Stimulated activated CD4-positive, alpha-beta T cell treated with anti-CD3 and anti-CD28 coated beads, Interleukin-4, amount 100 ng/mL, for 48 hours (primary cell): ENCODE results near the gene CCNG1.

Source experiments
- DNase-seq, 2 donors: peaks; one replicate each; pipeline ENCODE4 v3.0.0-alpha.2; 2020; ENCODE audit warnings: low read depth in 2 of 2

Gene CCNG1

DNA sequence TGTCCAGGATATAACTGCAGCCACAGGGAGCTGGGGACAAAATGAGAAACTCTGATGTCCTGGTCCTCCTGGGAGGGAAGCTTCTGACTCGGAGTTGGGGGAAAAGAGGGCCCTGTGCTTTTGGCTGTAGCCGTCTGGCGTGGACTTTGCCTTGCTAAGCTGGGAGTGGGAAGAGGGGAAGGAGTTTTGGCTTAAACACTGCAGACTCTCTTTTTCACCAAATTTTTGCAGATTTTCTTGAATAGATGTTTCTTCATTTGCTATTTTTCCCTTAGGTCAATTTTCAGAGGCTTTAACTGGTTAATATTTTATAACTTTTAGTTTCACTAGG is 52.3 kb downstream of the CCNG1 start:
- no peak for DNase-seq
